Tibial nerve (tissue), 4 donors: ENCODE results near the gene ROBO1. TPM values are rescaled to one million over a fixed set of nuclear protein-coding genes. Genes with fewer than 3 reads are reported as not detected.

Experiments used
- DNase-seq, 2 donors: peaks; one replicate each; pipeline ENCODE4 v3.0.0-alpha.2; 2019; ENCODE audit warnings: low spot score in 2 of 2
- H3K27ac ChIP-seq, 4 donors: fragments of 200-600 bp; sonication (generic) in 3 of 4; one replicate each; pipeline ENCODE4 v1.5.1; 2017 to 2019; ENCODE audit warnings: mild to moderate bottlenecking in 1 of 4
- H3K27me3 ChIP-seq, 2 donors: fragments of 200-600 bp; sonication (generic) in 1 of 2; one replicate each; pipeline versions ENCODE4 v1.5.1 to v1.6.0; 2017 to 2019
- H3K36me3 ChIP-seq, 3 donors: fragments of 200-600 bp; sonication (generic); one replicate each; pipeline ENCODE4 v1.5.1; 2018 to 2019
- H3K4me1 ChIP-seq, 4 donors: fragments of 200-600 bp; sonication (generic) in 3 of 4; one replicate each; pipeline ENCODE4 v1.5.1; 2017 to 2019
- H3K4me3 ChIP-seq, 4 donors: fragments of 200-600 bp; sonication (generic) in 3 of 4; one replicate each; pipeline ENCODE4 v1.5.1; 2017 to 2019; ENCODE audit warnings: mild to moderate bottlenecking in 1 of 4, moderate library complexity in 1 of 4
- H3K9me3 ChIP-seq, 4 donors: fragments of 200-600 bp; sonication (generic) in 3 of 4; one replicate each; pipeline ENCODE4 v1.5.1; 2017 to 2019
- CTCF ChIP-seq, 5 experiments: fragments of 200-600 bp in 3 of 5; fragments of 450-650 bp in 2 of 5; sonication (generic) in 3 of 5; IDR thresholded peaks; one replicate each; pipeline ENCODE4 v1.5.1; 2016 to 2019; ENCODE audit warnings: antibody characterized with exemption in 5 of 5, mild to moderate bottlenecking in 3 of 5, moderate library complexity in 2 of 5
- EP300 ChIP-seq, 2 donors: sonication (generic); formaldehyde crosslinking; IDR thresholded peaks; one replicate each; pipeline ENCODE4 v1.6.1; 2017; ENCODE audit warnings: antibody characterized with exemption in 2 of 2, mild to moderate bottlenecking in 1 of 2
- POLR2A ChIP-seq, 2 donors: fragments of 450-650 bp; IDR thresholded peaks; one replicate each; pipeline ENCODE4 v1.6.1; 2017; ENCODE audit warnings: antibody characterized with exemption in 2 of 2, mild to moderate bottlenecking in 2 of 2, moderate library complexity in 2 of 2
- WGBS, 2 donors: methylation state at CpG; one replicate each; pipeline ENCODE4 v1.1.5; 2018; 5-methylcytosine and 5-hydroxymethylcytosine counted together
- total RNA-seq, 4 donors: library from RNA; depleted of rRNA; stranded (reverse); fragments of >200 nt; gene quantifications; one replicate each; pipeline ENCODE4 v1.1.0, GENCODE V29; 2016

ROBO1 gene
- total RNA-seq, 4 donors from 2014 or later, result 12.6 to 27.8 (median 23.1) TPM

- Histone ChIP-seq H3K4me3 (no peak overlapping the region), H3K9me3 (no peaks in the 10 kb centered on the region), H3K27me3 (no peaks in the 10 kb centered on the region), H3K4me1 (no peaks in the 10 kb centered on the region), H3K27ac (no peak overlapping the region), H3K36me3 (no peaks in the 10 kb centered on the region)
- DNase-seq, result no peak
- TF ChIP-seq EP300 (IDR thresholded peaks at IDR 0.05), result no peak
- TF ChIP-seq CTCF (IDR thresholded peaks at IDR 0.05), result no peak
- TF ChIP-seq POLR2A (IDR thresholded peaks at IDR 0.05), result no peak
- 55 to 70% methylated on average over 2 of the region's 2 CpGs for WGBS, 2 donors
These were observed 314.2 kb downstream of the ROBO1 start for GRCh38 chr3:79453600-79453999.

DNA sequence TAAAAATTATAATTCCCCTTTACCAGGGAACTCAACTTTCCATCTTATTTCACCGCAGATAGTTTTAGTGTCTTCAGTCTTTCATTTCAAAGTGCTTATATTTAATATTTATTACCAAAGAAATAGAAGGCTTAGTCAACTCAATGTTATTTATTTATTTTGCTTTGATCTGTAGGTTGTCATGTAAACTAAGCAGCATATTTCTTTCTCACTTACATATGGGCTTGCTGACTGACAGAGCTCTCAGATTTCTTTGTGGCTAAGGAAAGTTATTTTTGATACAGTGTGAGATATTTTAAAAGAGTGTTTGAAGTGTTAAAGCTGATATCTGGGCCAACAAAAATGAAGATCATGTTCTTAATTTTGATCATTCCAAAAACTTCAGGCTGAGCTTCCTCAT lies 331.4 kb downstream of the ROBO1 start:
- Histone ChIP-seq H3K9me3 (no peaks in the 10 kb centered on the region), H3K4me1 (no peaks in the 10 kb centered on the region), H3K4me3 (no peak overlapping the region), H3K27ac (no peak overlapping the region), H3K36me3 (no peaks in the 10 kb centered on the region), H3K27me3 (no peaks in the 10 kb centered on the region)
- no peak for DNase-seq
- TF ChIP-seq POLR2A (IDR thresholded peaks at IDR 0.05) (no peak), EP300 (IDR thresholded peaks at IDR 0.05) (no peak), CTCF (IDR thresholded peaks at IDR 0.05) (no peak)
- WGBS, 2 donors, result 84 to 93% methylated on average over 1 of the region's 1 CpG

GRCh38 chr3:79427081-79427480 lies 340.7 kb downstream of the ROBO1 start:
- TF ChIP-seq POLR2A (IDR thresholded peaks at IDR 0.05), result no peak

DNA sequence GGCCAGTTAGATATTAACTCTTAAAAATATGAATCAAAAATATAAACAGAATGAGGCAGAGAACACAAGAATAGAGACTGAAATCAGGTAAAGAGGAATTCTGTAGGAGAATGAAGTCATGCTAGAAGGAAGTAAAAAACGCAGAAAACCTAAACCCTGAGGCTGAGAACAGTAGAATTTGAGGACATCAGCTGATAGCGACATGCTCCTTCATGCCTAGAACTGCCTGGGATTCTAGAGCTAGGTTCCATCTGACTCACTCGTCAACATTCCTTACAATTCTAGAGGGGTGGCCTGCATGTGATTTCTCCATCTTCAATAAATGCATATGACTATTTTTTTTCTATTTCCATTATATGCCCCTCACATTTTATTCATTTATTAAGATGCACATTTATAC lies 343.0 kb downstream of the ROBO1 start:
- Histone ChIP-seq H3K36me3 (no peaks in the 10 kb centered on the region), H3K4me1 (no peaks in the 10 kb centered on the region), H3K27ac (no peak overlapping the region), H3K27me3 (no peaks in the 10 kb centered on the region), H3K4me3 (no peak overlapping the region), H3K9me3 (no peaks in the 10 kb centered on the region)
- DNase-seq, result no peak
- WGBS, 2 donors, result 91 to 93% methylated on average over 3 of the region's 3 CpGs
- TF ChIP-seq EP300 (IDR thresholded peaks at IDR 0.05) (no peak), POLR2A (IDR thresholded peaks at IDR 0.05) (no peak), CTCF (IDR thresholded peaks at IDR 0.05) (no peak)

More at GRCh38 chr3:79427081-79427480, 340.7 kb downstream of the ROBO1 start:
- no peaks in the 10 kb centered on the region for H3K4me1 ChIP-seq
- no peaks in the 10 kb centered on the region for H3K9me3 ChIP-seq
- WGBS, 2 donors, result 82 to 84% methylated on average over 5 of the region's 5 CpGs
- H3K27ac ChIP-seq, result no peak overlapping the region
- no peaks in the 10 kb centered on the region for H3K27me3 ChIP-seq
- no peak overlapping the region for H3K4me3 ChIP-seq
- no peaks in the 10 kb centered on the region for H3K36me3 ChIP-seq
- no peak for DNase-seq

- 89 to 93% methylated on average over 5 of the region's 5 CpGs for WGBS, 2 donors
- DNase-seq, result no peak
- Histone ChIP-seq H3K36me3 (no peaks in the 10 kb centered on the region), H3K4me1 (no peaks in the 10 kb centered on the region), H3K9me3 (no peaks in the 10 kb centered on the region), H3K27ac (no peak overlapping the region), H3K4me3 (no peak overlapping the region), H3K27me3 (no peaks in the 10 kb centered on the region)
- TF ChIP-seq EP300 (IDR thresholded peaks at IDR 0.05) (no peak), CTCF (IDR thresholded peaks at IDR 0.05) (no peak), POLR2A (IDR thresholded peaks at IDR 0.05) (no peak)
These were observed 344.4 kb downstream of the ROBO1 start for GRCh38 chr3:79423417-79423816.

DNA sequence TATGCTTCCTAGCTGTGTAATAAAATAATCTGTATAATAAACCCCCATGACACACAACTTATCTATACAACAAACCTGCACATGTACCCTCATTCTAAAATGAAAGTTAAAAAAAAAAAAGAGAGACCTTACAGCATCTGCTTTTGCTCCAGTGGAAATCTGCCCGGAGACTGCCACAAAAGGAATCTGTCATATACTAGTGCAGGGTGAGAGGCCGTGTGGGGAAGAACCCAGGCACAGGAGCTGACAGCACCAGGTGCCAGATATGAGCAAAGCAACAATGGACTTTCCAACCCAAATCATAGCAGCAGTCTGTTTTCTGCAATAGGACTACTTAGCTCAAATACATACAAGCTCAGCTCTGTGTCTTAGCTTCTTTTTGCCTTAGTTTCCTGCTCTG lies 346.5 kb downstream of the ROBO1 start:
- DNase-seq, result no peak
- Histone ChIP-seq H3K9me3 (no peaks in the 10 kb centered on the region), H3K27me3 (no peaks in the 10 kb centered on the region), H3K27ac (no peak overlapping the region), H3K36me3 (no peaks in the 10 kb centered on the region), H3K4me1 (no peaks in the 10 kb centered on the region), H3K4me3 (no peak overlapping the region)
- no peak for TF ChIP-seq EP300 (IDR thresholded peaks at IDR 0.05)
- no peak for TF ChIP-seq CTCF (IDR thresholded peaks at IDR 0.05)
- no peak for TF ChIP-seq POLR2A (IDR thresholded peaks at IDR 0.05)
- WGBS, 2 donors, result 66 to 84% methylated on average over 2 of the region's 2 CpGs
